Peyer's patch (tissue), 4 donors: ENCODE data around the gene NCLN. TPM values are rescaled to one million over a fixed set of nuclear protein-coding genes. Genes with fewer than 3 reads are reported as not detected.
"Not testable (repeated sequence)": the region's sequence is repeated elsewhere in the genome, so short reads cannot be mapped to it uniquely, and the experiment has no call there.

Experiments
- DNase-seq, 3 donors: peaks; one replicate each; pipeline ENCODE4 v3.0.0-alpha.2; 2017 to 2019
- H3K27ac ChIP-seq, 4 donors: fragments of 200-600 bp; sonication (generic); one replicate each; pipeline ENCODE4 v1.5.1; 2016 to 2019
- H3K27me3 ChIP-seq, 2 donors: fragments of 200-600 bp; sonication (generic); one replicate each; pipeline ENCODE4 v1.5.1; 2019
- H3K36me3 ChIP-seq, 3 donors: fragments of 200-600 bp; sonication (generic); one replicate each; pipeline ENCODE4 v1.5.1; 2016 to 2019
- H3K4me1 ChIP-seq, 4 donors: fragments of 200-600 bp; sonication (generic); one replicate each; pipeline ENCODE4 v1.5.1; 2016 to 2019
- H3K4me3 ChIP-seq, 4 donors: fragments of 200-600 bp; sonication (generic); 1 replicate in 3 of 4; 2 replicates in 1 of 4; pipeline ENCODE4 v1.5.1; 2016 to 2019; ENCODE audit warnings: mild to moderate bottlenecking in 1 of 4
- H3K9me3 ChIP-seq, 4 donors: fragments of 200-600 bp; sonication (generic); one replicate each; pipeline ENCODE4 v1.5.1; 2016 to 2019; ENCODE audit warnings: mild to moderate bottlenecking in 1 of 4
- CTCF ChIP-seq, 6 experiments: fragments of 450-650 bp in 4 of 6; fragments of 200-600 bp in 2 of 6; sonication (generic) in 1 of 6; IDR thresholded peaks; one replicate each; pipeline ENCODE4 v1.5.1; 2017 to 2019; ENCODE audit warnings: antibody characterized with exemption in 6 of 6, mild to moderate bottlenecking in 3 of 6, moderate library complexity in 1 of 6
- POLR2A ChIP-seq, 2 donors: fragments of 450-650 bp; IDR thresholded peaks; one replicate each; pipeline ENCODE4 v1.5.1; 2017; ENCODE audit warnings: antibody characterized with exemption in 2 of 2, mild to moderate bottlenecking in 2 of 2, moderate library complexity in 2 of 2
- total RNA-seq, 4 donors: library from RNA; depleted of rRNA; stranded (reverse); fragments of >200 nt; gene quantifications; one replicate each; pipeline ENCODE4 v1.1.0, GENCODE V29; 2016

The NCLN gene
- total RNA-seq, 4 donors from 2014 or later = 84.2 to 126 (median 117) TPM

DNA sequence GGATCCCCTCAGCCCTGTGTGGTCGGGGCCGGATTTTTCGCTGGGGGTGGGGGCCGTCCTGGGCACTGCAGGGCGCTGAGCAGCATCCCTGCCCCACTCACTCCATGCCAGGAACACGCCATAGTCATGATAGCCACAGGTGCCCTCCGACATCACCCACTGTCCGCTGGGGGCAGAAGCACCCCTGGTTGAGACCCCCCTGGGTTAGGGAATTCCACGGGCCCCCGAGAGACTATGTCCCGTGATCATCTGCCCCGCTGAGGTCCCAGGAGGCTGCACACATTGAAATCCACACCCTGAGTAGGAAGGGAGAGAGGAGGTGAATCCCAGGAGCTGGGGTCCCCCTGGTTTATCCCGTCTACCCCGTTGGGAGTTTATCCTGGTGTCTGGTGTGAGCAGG is 16.2 kb downstream of the NCLN start:
- Histone ChIP-seq H3K9me3 (no peaks in the 10 kb centered on the region), H3K27me3 (no peaks in the 10 kb centered on the region), H3K4me3 (no peak overlapping the region), H3K27ac (no peak overlapping the region), H3K4me1 (no peaks in the 10 kb centered on the region), H3K36me3 (peaks cover 0 to 64% (median 0%) of the 10 kb centered on the region in 3 donors)
- DNase-seq = no peak
- TF ChIP-seq POLR2A (IDR thresholded peaks at IDR 0.05) (no peak), CTCF (IDR thresholded peaks at IDR 0.05) (no peak)

GRCh38 chr19:3202346-3202745 is 16.6 kb downstream of the NCLN start:
- no peaks in the 10 kb centered on the region for H3K4me1 ChIP-seq

DNA sequence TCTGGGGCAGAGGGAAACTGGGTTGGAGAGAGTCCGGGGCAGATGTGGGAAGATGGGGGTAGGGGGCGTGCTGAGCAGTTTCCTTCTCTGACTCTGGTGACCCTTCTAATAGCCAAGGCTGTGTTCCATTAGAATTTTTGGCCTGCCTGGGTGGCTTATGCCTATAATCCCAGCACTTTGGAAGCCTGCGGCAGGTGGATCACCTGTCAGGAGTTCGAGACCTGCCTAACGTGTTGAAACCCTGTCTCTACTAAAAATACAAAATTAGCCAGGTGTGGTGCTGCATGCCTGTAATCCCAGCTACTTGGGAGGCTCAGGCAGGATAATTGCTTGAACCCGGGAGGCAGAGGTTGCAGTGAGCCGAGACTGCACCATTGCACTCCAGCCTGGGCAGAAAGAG is 17.2 kb downstream of the NCLN start:
- not testable (repeated sequence) for H3K4me1 ChIP-seq, H3K27me3 ChIP-seq, H3K9me3 ChIP-seq, H3K4me3 ChIP-seq, H3K27ac ChIP-seq, DNase-seq
- H3K36me3 ChIP-seq = peaks cover 0 to 69% (median 0%) of the 10 kb centered on the region in 3 donors

More at GRCh38 chr19:3202346-3202745, 16.6 kb downstream of the NCLN start:
- H3K27ac ChIP-seq = no peak overlapping the region
- H3K4me3 ChIP-seq = no peak overlapping the region
- H3K9me3 ChIP-seq = no peaks in the 10 kb centered on the region
- TF ChIP-seq POLR2A (IDR thresholded peaks at IDR 0.05) (no peak), CTCF (IDR thresholded peaks at IDR 0.05) (no peak)
- H3K27me3 ChIP-seq = no peaks in the 10 kb centered on the region
- DNase-seq = no peak
- H3K36me3 ChIP-seq = peaks cover 0 to 64% (median 0%) of the 10 kb centered on the region in 3 donors

DNA sequence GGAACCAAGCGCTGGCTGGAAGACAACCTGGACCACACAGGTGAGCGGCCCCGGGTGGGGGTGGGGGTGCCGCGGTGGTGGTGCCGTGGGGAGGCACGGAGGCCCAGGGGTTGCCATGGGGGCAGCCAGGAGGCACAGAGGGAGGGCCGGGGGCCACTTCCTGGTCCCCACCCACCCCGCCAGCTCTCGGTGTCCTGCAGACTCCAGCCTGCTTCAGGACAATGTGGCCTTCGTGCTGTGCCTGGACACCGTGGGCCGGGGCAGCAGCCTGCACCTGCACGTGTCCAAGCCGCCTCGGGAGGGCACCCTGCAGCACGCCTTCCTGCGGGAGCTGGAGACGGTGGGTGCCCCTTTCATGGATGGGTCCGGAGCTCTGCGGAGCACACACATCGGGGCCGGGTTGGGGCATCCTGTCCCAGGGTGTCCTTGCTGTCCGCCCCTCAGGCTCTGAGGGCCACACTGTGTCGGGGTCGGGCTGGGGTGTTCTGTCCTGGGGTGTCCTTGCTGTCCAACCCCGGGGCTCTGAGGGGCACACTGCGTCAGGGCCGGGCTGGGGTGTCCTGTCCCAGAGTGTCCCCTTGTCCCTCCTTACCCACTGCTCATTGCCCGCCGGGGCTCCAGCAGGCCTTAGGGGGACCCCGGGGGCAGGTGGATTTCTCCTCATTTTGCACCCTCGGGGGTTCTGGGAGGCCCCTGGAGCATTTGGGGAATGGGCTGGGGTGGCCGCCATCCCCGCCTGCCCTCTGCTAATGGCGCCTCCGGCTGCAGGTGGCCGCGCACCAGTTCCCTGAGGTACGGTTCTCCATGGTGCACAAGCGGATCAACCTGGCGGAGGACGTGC is 18.3 kb downstream of the NCLN start:
- Histone ChIP-seq H3K9me3 (no peaks in the 10 kb centered on the region), H3K4me3 (no peak overlapping the region), H3K36me3 (peaks cover 0 to 69% (median 0%) of the 10 kb centered on the region in 3 donors), H3K4me1 (no peaks in the 10 kb centered on the region), H3K27me3 (no peaks in the 10 kb centered on the region), H3K27ac (no peak overlapping the region)
- DNase-seq = no peak
- TF ChIP-seq POLR2A (IDR thresholded peaks at IDR 0.05) (no peak), CTCF (IDR thresholded peaks at IDR 0.05) (no peak)

- H3K4me3 ChIP-seq = no peak overlapping the region
- H3K4me1 ChIP-seq = no peaks in the 10 kb centered on the region
- peaks cover 0 to 69% (median 0%) of the 10 kb centered on the region in 3 donors for H3K36me3 ChIP-seq
- H3K27ac ChIP-seq = no peak overlapping the region
- TF ChIP-seq CTCF (IDR thresholded peaks at IDR 0.05) (no peak), POLR2A (IDR thresholded peaks at IDR 0.05) (no peak)
- no peaks in the 10 kb centered on the region for H3K9me3 ChIP-seq
- no peak for DNase-seq
- H3K27me3 ChIP-seq = no peaks in the 10 kb centered on the region
These were observed 19.0 kb downstream of the NCLN start for GRCh38 chr19:3204646-3205275.
